WTC11 (cell line): Measurements from ENCODE around the gene KARS1.

Source experiments
- ARID4B ChIP-seq: sonication (generic); formaldehyde crosslinking; IDR thresholded peaks from 2 replicates; pipeline ENCODE4 v1.8.0; 2023; ENCODE audit warnings: missing genetic modification reagents, mild to moderate bottlenecking, borderline replicate concordance
- CTCF ChIP-seq: fragments of 200-600 bp; IDR thresholded peaks from 2 replicates; pipeline ENCODE4 v1.8.0; 2022; ENCODE audit warnings: antibody characterized with exemption
- GABPB1 ChIP-seq: sonication (generic); formaldehyde crosslinking; IDR thresholded peaks from 2 replicates; pipeline ENCODE4 v1.8.1; 2023; ENCODE audit warnings: mild to moderate bottlenecking, missing genetic modification reagents
- HMGXB4 ChIP-seq: sonication (generic); formaldehyde crosslinking; IDR thresholded peaks from 2 replicates; pipeline ENCODE4 v1.8.1; 2023; ENCODE audit warnings: mild to moderate bottlenecking, moderate library complexity, missing genetic modification reagents
- NR1H2 ChIP-seq: sonication (generic); formaldehyde crosslinking; IDR thresholded peaks from 2 replicates; pipeline ENCODE4 v1.9.0; 2021; ENCODE audit warnings: mild to moderate bottlenecking, moderate library complexity, missing genetic modification reagents
- TEAD1 ChIP-seq: sonication (generic); formaldehyde crosslinking; IDR thresholded peaks from 2 replicates; pipeline ENCODE4 v1.8.0; 2022; ENCODE audit warnings: mild to moderate bottlenecking, missing genetic modification reagents
- TEAD4 ChIP-seq: sonication (generic); formaldehyde crosslinking; IDR thresholded peaks from 2 replicates; pipeline ENCODE4 v1.8.0; 2022; ENCODE audit warnings: mild to moderate bottlenecking, missing genetic modification reagents

- TF ChIP-seq NR1H2, result no peak
- TF ChIP-seq CTCF, result no peak
- no peak for TF ChIP-seq GABPB1 (CRISPR knock-in tag)
- no peak for TF ChIP-seq TEAD4 (CRISPR knock-in tag)
- TF ChIP-seq TEAD1 (CRISPR knock-in tag), result no peak
- TF ChIP-seq ARID4B (CRISPR knock-in tag), result no peak
- TF ChIP-seq HMGXB4 (CRISPR knock-in tag), result no peak
Measured at GRCh38 chr16:75588716-75589115, 58.7 kb downstream of the KARS1 start.
